Cerebellar cortex (tissue), 1 donor: ENCODE data around the gene UBXN10.

ENCODE experiments used
- DNase-seq: peaks from one replicate; pipeline ENCODE4 v3.0.0-alpha.2; 2015; ENCODE audit warnings: low spot score

UBXN10 gene

DNA sequence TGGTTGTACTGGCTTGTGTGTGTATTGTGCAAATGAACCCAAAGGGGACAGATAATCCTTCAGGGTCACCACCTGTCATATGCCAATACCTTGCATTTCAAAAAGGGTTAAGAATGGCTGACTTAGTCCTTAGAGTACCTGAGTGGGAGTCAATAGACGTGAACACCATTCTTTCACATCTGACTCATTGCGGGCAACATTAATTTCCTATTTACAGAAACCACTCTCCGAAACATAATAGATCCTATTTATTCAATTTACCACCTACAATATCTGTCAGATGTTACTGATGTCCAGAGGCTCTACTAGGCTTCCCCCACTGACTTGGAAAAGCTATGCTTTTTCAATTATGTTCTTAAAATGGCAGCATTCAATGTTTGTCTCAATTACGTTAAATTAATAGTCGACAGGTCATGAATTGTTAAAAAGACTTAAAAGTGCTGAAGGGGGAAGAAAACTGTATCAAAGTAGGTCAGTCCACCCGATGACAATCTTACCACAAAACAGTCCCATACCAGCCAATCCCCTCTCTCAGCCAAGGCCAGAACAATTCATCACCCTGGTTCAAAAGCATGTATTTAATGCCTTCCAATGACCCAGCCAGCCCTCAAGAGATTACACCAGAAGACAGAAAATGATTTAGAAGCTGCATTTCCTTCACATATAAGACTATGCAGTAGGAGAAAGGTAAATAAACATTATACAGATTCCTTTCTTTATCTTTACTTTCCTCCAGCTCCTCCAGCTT lies 49.1 kb downstream of the UBXN10 start:
- no peak for DNase-seq

DNA sequence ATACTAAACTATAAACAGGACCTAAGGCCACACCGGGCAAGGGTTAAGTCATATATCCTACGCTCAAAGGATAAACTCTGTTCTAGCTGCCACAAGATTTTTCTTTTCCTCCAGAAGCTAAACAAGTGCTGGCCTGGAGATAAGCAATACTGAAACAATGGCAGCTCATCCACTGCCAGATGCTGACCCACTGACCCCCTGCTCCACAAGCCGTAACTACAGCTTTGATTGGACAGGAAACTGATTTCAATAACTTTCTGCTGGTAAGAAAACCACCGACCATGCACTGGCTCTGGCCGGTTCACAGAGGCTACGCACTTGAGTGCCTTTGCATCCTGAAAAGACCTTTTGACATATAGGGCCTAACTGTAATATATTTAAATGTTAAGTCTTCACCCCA lies 51.8 kb downstream of the UBXN10 start:
- no peak for DNase-seq

DNA sequence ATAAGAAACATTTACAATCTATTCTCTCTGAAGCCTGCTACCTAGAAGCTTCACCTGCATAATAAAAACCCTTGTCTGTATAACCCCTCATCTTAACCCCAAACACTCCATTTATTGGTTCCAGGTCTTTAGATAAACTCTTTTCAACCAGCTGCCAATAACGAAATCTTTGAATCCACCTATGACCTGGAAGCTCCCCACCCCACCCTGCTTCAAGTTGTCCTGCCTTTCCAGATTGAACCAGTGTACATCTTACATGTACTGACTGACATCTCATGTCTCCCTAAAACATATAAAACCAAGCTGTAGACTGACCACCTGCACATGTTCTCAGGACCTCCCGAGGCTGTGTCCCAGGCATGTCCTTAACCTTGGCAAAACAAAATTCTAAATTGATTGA lies 54.1 kb downstream of the UBXN10 start:
- no peak for DNase-seq

DNA sequence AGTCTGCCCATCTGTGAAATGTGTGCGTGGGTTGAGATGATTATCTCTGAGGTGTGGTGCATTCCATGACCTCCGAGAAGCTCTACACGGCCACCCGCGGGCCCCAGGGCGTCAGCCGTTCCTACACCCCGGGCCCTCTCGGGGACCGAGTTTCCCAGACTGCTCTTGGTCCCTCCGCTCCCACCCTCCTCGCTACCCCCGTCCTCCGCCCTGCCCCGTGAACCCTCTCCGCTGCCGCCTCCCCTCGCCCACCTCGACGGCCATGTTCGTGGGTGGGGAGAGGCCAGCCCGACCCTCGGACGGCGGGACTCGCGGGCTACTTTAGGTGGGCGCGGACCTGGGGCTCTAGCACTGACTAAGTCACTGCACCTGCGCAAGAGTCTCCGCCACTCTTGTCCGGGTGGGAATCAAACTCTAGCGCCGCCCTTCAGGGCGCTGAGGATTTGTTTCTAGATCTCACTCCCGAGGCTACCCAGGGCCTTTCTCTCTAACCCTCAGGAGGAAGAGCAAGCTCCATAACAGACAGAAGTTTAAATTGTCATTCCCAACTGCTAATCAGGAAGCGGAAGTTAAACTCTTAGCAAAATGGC lies 57.1 kb downstream of the UBXN10 start:
- DNase-seq, result no peak
